Neural cell (in vitro differentiated cells): ENCODE results near the gene IGIP. TPM values are rescaled to one million over a fixed set of nuclear protein-coding genes. Genes with fewer than 3 reads are reported as not detected.

Experiments used
- H2AFZ ChIP-seq: fragments of 200-600, 300-800 bp; sonication (generic), shearing (Covaris generic); 2 replicates; pipeline ENCODE4 v1.6.0; 2014; ENCODE audit warnings: low read depth, mild to moderate bottlenecking, antibody characterized with exemption, low read length, moderate library complexity
- H3F3A ChIP-seq: fragments of 200-600 bp; shearing (Covaris generic); 2 replicates; pipeline ENCODE4 v1.6.1; 2016; ENCODE audit warnings: mild to moderate bottlenecking, moderate library complexity, mixed read lengths, antibody characterized with exemption, low read length; ENCODE audit not compliant: insufficient read depth, poor library complexity, severe bottlenecking
- H3K27ac ChIP-seq: fragments of 200-600, 300-800 bp; sonication (generic), shearing (Covaris generic); 2 replicates; pipeline ENCODE4 v1.5.1; 2014; ENCODE audit warnings: mild to moderate bottlenecking, low read length, moderate library complexity
- H3K27me3 ChIP-seq: fragments of 300-800, 200-600 bp; sonication (generic), shearing (Covaris generic); 2 replicates; pipeline ENCODE4 v1.6.0; 2014; ENCODE audit warnings: mild to moderate bottlenecking, low read depth, low read length, moderate library complexity; ENCODE audit not compliant: insufficient read depth
- H3K36me3 ChIP-seq: fragments of 300-800, 200-600 bp; sonication (generic), shearing (Covaris generic); 2 replicates; pipeline ENCODE4 v1.5.1; 2014; ENCODE audit warnings: mild to moderate bottlenecking, antibody characterized with exemption, low read length, moderate library complexity; ENCODE audit not compliant: insufficient read depth
- H3K4me2 ChIP-seq: fragments of 300-800, 200-600 bp; sonication (generic), shearing (Covaris generic); 2 replicates; pipeline ENCODE4 v1.6.0; 2014; ENCODE audit warnings: mild to moderate bottlenecking, low read length
- H3K4me3 ChIP-seq: fragments of 300-800, 200-600 bp; sonication (generic), shearing (Covaris generic); 2 replicates; pipeline ENCODE4 v1.5.1; 2014; ENCODE audit warnings: mild to moderate bottlenecking, low read length, moderate library complexity
- H3K79me2 ChIP-seq: fragments of 200-600 bp; shearing (Covaris generic); replicated peaks from 2 replicates; pipeline ENCODE4 v1.6.0; 2014; ENCODE audit warnings: mild to moderate bottlenecking, low read length, moderate library complexity; ENCODE audit not compliant: insufficient read depth
- H3K9ac ChIP-seq: fragments of 300-800, 200-600 bp; sonication (generic), shearing (Covaris generic); 2 replicates; pipeline ENCODE4 v1.6.1; 2016; ENCODE audit warnings: mild to moderate bottlenecking, low read length, mixed read lengths
- H3K9me2 ChIP-seq: fragments of 200-600 bp; shearing (Covaris generic); 2 replicates; pipeline ENCODE4 v1.6.1; 2016; ENCODE audit warnings: mild to moderate bottlenecking, low read length, mixed read lengths; ENCODE audit not compliant: insufficient read depth
- H3K9me3 ChIP-seq: fragments of 200-600, 300-800 bp; sonication (generic), shearing (Covaris generic); 2 replicates; pipeline ENCODE4 v1.6.1; 2016; ENCODE audit warnings: mild to moderate bottlenecking, mixed run types, low read length, moderate library complexity, mixed read lengths
- H4K20me1 ChIP-seq: fragments of 200-600 bp; shearing (Covaris generic); 2 replicates; pipeline ENCODE4 v1.6.1; 2016; ENCODE audit warnings: mild to moderate bottlenecking, mixed run types; ENCODE audit not compliant: insufficient read depth
- EP300 ChIP-seq: fragments of 450-650 bp; conservative IDR thresholded peaks from 2 replicates; pipeline ENCODE4 v1.6.1; 2014; ENCODE audit warnings: antibody characterized with exemption, mild to moderate bottlenecking, moderate library complexity; ENCODE audit not compliant: poor library complexity, severe bottlenecking
- EZH2 ChIP-seq: fragments of 200-600, 300-800 bp; shearing (Covaris generic), sonication (generic); IDR thresholded peaks from 2 replicates; pipeline ENCODE4 v1.6.1; 2014; ENCODE audit warnings: antibody characterized with exemption, low read length, borderline replicate concordance, mild to moderate bottlenecking; ENCODE audit not compliant: insufficient read depth, poor library complexity, severe bottlenecking
- MXI1 ChIP-seq: fragments of 450-650 bp; conservative IDR thresholded peaks from 2 replicates; pipeline ENCODE4 v1.6.1; 2014; ENCODE audit warnings: antibody characterized with exemption, mild to moderate bottlenecking; ENCODE audit not compliant: poor library complexity, severe bottlenecking
- POLR2AphosphoS5 ChIP-seq: IDR thresholded peaks from 2 replicates; pipeline ENCODE4 v1.6.1; 2012
- RAD21 ChIP-seq: fragments of 450-650 bp; conservative IDR thresholded peaks from 2 replicates; pipeline ENCODE4 v1.6.1; 2014; ENCODE audit warnings: antibody characterized with exemption, mild to moderate bottlenecking, moderate library complexity
- SMC3 ChIP-seq: fragments of 450-650 bp; conservative IDR thresholded peaks from 2 replicates; pipeline ENCODE4 v1.6.1; 2014; ENCODE audit warnings: antibody characterized with exemption, mild to moderate bottlenecking, moderate library complexity; ENCODE audit not compliant: poor library complexity
- TAF1 ChIP-seq: IDR thresholded peaks from 2 replicates; pipeline ENCODE4 v1.6.1; 2012; ENCODE audit warnings: low read depth
- polyA plus RNA-seq: library from polyadenylated mRNA; depleted of rRNA; stranded (reverse); fragments of >200 nt; gene quantifications from 2 replicates; pipeline ENCODE4 v1.2.3, GENCODE V29; 2014
- TF ChIP-seq, protein P1 (sequence below): fragments of 450-650 bp; IDR thresholded peaks from 2 replicates; pipeline ENCODE4 v1.5.1; 2014; ENCODE audit warnings: antibody characterized with exemption, mild to moderate bottlenecking, moderate library complexity; ENCODE audit not compliant: poor library complexity, severe bottlenecking
- TF ChIP-seq, protein P2 (sequence below): IDR thresholded peaks from 2 replicates; pipeline ENCODE4 v1.6.1; 2012; ENCODE audit warnings: borderline replicate concordance

The IGIP gene
- polyA plus RNA-seq, 1 donor from 2014 or later = 4.4 TPM

GRCh38 chr5:140157032-140157781, 31.5 kb downstream of the IGIP start:
- no peak overlapping the region for H3K4me2 ChIP-seq
- no peaks in the 10 kb centered on the region for H3K79me2 ChIP-seq
- H3K9ac ChIP-seq = no peak overlapping the region
- H3K27me3 ChIP-seq = no peaks in the 10 kb centered on the region
- TF ChIP-seq, protein P1, sequence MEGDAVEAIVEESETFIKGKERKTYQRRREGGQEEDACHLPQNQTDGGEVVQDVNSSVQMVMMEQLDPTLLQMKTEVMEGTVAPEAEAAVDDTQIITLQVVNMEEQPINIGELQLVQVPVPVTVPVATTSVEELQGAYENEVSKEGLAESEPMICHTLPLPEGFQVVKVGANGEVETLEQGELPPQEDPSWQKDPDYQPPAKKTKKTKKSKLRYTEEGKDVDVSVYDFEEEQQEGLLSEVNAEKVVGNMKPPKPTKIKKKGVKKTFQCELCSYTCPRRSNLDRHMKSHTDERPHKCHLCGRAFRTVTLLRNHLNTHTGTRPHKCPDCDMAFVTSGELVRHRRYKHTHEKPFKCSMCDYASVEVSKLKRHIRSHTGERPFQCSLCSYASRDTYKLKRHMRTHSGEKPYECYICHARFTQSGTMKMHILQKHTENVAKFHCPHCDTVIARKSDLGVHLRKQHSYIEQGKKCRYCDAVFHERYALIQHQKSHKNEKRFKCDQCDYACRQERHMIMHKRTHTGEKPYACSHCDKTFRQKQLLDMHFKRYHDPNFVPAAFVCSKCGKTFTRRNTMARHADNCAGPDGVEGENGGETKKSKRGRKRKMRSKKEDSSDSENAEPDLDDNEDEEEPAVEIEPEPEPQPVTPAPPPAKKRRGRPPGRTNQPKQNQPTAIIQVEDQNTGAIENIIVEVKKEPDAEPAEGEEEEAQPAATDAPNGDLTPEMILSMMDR = peak; percentile 95
- TF ChIP-seq, protein P2, sequence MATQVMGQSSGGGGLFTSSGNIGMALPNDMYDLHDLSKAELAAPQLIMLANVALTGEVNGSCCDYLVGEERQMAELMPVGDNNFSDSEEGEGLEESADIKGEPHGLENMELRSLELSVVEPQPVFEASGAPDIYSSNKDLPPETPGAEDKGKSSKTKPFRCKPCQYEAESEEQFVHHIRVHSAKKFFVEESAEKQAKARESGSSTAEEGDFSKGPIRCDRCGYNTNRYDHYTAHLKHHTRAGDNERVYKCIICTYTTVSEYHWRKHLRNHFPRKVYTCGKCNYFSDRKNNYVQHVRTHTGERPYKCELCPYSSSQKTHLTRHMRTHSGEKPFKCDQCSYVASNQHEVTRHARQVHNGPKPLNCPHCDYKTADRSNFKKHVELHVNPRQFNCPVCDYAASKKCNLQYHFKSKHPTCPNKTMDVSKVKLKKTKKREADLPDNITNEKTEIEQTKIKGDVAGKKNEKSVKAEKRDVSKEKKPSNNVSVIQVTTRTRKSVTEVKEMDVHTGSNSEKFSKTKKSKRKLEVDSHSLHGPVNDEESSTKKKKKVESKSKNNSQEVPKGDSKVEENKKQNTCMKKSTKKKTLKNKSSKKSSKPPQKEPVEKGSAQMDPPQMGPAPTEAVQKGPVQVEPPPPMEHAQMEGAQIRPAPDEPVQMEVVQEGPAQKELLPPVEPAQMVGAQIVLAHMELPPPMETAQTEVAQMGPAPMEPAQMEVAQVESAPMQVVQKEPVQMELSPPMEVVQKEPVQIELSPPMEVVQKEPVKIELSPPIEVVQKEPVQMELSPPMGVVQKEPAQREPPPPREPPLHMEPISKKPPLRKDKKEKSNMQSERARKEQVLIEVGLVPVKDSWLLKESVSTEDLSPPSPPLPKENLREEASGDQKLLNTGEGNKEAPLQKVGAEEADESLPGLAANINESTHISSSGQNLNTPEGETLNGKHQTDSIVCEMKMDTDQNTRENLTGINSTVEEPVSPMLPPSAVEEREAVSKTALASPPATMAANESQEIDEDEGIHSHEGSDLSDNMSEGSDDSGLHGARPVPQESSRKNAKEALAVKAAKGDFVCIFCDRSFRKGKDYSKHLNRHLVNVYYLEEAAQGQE = no peak
- TF ChIP-seq EP300 (no peak), SMC3 (peak; percentile 95), EZH2 (no peak), RAD21 (peak; percentile 98), POLR2AphosphoS5 (no peak), TAF1 (no peak), MXI1 (peak; percentile 29)
- H2AFZ ChIP-seq = no peak overlapping the region
- no peaks in the 10 kb centered on the region for H3K9me2 ChIP-seq
- no peak overlapping the region for H3K4me3 ChIP-seq
- H4K20me1 ChIP-seq = no peaks in the 10 kb centered on the region
- H3K36me3 ChIP-seq = no peaks in the 10 kb centered on the region
- H3K9me3 ChIP-seq = no peaks in the 10 kb centered on the region
- H3F3A ChIP-seq = no peaks in the 10 kb centered on the region
- H3K27ac ChIP-seq = no peak overlapping the region

GRCh38 chr5:140159014-140159927, 33.5 kb downstream of the IGIP start:
- no peaks in the 10 kb centered on the region for H3K36me3 ChIP-seq
- TF ChIP-seq EP300 (no peak), EZH2 (no peak), RAD21 (no peak), POLR2AphosphoS5 (no peak), TAF1 (no peak), SMC3 (no peak), MXI1 (no peak)
- TF ChIP-seq, protein P2 = no peak
- TF ChIP-seq, protein P1 = no peak
- no peak overlapping the region for H3K4me3 ChIP-seq
- no peaks in the 10 kb centered on the region for H3F3A ChIP-seq
- H3K9me2 ChIP-seq = no peaks in the 10 kb centered on the region
- H3K27ac ChIP-seq = no peak overlapping the region
- H3K79me2 ChIP-seq = no peaks in the 10 kb centered on the region
- no peaks in the 10 kb centered on the region for H4K20me1 ChIP-seq
- H2AFZ ChIP-seq = no peak overlapping the region
- no peaks in the 10 kb centered on the region for H3K9me3 ChIP-seq
- no peak overlapping the region for H3K9ac ChIP-seq
- H3K4me2 ChIP-seq = no peak overlapping the region
- H3K27me3 ChIP-seq = no peaks in the 10 kb centered on the region
